NCI-H460 (cell line): ENCODE results near the gene SOX6. TPM values are rescaled to one million over a fixed set of nuclear protein-coding genes. Genes with fewer than 3 reads are reported as not detected.

Experiments used
- DNase-seq: peaks from one replicate; pipeline ENCODE4 v3.0.0-alpha.2; 2016; ENCODE audit warnings: low read depth; ENCODE audit errors: extremely low read depth
- total RNA-seq: library from RNA; depleted of rRNA; stranded (reverse); fragments of >200 nt; shearing (Covaris generic); gene quantifications from 2 replicates; pipeline ENCODE4 v1.2.3, GENCODE V29; 2014

Gene SOX6
- total RNA-seq, 1 experiment from 2014 or later: 17.2 TPM

DNA sequence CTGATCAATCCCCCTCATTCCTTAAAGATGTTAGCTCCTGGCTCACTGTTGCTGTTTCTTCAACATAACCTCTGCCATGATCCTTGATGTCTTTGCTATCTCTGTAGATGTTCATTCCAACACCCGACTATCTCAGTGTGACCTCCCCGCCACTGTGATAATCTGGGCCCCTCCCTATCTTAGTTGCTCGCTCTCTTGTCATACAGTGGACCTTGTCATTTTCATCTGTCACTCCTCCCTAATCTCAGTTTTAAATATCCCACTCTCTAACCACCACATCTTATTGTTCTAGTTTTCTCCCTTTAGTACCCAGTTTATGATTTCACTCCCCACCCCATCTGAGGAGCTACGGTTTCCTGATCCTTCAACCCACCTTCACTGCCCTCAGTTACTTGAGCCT is 379.2 kb downstream of the SOX6 start:
- DNase-seq: no peak

DNA sequence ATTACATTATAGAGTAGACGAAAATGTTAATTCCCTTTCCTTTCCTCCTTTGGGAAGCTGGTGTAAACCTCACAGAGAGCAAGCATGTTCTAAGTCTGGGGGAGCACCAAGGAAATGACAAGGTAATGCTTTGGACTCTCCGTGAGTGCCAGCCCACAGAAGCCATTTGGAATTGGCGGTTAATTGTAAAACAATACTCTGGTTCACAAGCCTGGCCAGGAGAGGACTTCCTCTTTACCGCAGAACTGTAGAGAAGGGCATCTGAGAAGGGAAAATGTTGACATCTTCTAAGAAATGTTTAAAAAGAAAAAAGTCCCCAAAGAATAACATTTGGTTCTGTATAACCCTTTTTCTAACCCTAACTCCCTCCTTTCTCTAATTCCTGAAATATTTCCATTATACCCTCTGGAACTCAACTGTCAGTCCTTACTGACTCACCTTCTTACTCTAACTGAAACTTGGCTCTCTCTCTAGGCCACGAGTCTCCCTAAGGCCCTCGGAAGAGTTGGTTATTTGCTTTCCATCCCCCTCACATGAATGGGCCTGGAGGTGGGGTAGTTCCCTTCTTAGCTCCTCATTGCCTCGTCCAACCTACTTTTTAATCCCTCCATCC is 379.8 kb downstream of the SOX6 start:
- DNase-seq: no peak

DNA sequence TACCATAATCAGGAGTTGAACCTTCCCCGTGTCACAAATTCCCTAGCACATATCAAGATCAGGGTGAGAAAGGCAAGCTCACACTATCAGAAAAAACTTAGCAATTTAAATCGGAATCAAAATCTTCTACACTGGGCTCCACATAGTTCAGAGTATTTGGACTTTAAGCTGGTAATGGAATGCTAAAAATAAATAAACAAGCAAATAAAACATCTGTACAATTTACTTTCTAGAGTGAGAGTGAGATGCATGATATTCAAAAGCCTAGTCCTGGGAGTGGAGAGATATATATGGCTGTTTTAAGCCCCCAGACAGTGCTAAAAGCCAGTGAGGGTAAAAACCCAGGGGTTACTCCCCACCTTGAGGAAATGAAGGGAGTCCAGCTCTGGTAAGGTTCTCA is 380.6 kb downstream of the SOX6 start:
- no peak for DNase-seq

DNA sequence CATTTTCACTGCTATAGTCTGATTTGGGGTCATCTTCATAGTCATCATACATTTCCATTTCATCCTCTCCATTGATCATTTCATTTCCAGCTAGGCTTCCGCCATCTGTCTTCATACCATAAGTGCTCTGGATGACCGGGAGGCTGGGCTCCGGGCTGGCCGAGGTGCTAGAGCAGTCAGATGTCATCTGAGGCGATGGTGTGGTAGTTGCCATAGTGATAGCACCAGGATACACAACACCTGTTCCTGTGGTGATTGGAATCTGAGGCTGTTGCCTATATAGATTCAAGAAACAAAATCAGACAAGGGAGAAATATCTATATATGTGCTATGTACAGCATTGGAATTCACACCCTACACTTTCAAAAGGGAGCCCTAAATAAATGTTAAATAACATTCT is 383.5 kb downstream of the SOX6 start:
- no peak for DNase-seq

DNA sequence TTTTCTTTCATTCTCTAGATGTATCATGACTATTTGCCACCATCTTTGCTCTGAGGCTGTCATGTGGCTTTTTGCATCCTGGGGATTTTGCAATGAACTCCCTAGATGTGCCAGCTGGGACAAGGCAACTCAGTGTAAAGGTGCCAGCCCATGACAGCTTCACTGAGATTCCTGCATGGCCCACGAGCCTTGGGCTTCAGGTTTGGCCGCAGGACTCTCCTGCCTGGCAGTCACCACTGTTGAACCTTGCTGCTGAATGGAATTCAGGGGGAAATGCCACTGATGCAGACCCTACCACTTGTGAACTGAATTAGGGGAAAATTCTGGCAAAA is 385.2 kb downstream of the SOX6 start:
- no peak for DNase-seq

DNA sequence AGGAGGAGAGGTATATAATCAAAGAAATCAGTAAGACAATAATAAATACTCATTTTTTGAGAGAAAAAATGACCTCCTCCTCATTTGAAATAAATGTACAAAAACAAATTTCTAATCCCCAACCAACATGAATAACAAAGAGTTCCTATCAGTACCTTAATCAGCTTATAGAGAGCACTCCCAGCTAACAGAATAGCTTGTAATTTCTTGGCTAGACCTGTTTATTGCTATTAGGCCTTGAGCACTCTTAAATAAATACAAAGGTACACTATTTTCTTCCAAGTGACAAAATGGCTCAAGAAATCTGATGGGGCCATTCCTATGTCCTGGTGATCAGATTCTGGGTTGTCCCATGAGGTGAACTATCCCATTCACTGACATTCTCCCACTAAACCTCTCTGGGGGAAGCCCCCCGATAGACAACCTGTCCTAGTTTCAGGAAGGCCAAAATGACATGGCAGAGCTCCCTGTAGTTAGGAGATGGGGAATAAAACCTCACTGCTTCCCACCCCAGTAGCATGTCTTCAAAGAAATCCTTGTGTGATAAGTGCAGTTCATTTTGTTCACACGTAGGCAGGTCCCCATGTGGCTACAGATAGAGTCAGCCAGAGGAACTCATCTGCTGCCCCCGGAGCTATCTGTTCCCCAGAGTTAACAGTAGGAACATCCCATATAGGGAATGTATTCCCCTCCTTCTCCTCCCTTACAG is 385.7 kb downstream of the SOX6 start:
- no peak for DNase-seq

DNA sequence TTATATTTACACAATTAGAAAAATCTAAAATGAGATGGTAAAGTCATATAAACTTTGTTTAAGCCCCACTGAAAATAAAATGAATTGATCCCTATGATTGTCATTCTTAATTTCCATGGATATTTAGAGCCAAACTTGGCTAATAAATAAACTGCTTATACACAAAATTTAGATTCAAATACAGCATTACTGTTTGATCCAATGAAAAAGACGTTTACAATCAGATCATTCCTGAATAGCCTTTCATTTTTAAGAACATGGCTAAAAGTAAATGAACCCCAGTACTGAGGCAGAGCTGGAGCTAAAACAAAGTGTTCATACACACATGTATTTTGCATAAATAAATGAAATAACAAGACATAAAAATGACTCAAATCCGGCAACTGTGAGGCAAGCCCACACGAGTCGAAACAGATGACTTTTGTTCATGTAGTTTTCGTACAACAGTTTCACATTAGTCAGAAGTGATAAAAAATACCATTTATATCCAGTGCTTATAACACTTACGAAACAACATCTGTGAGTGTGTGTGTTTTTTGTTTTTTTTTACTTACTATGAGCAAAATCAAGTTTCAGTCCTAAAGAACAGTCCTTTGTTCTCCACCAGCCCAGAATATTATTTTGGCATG is 386.5 kb downstream of the SOX6 start:
- DNase-seq: peak; percentile 67

DNA sequence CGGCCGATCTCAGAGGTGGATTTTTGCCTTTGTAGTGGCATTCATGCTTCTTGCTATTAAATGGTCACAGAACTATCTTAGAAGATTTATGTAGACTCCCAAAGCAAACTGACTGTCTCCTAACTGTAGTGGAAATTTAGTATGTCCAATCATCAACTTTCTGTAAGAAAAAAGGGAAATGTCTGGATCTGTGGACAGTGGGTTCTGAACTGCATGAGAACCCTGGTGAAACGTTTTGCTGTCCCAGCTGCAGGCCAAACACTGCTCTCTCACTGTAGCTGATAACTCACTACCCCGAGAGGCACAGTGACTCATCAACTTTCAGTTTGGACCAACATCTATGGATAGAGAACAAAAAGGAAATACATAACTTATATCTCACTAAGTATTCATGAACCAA is 387.1 kb downstream of the SOX6 start:
- peak; percentile 82 for DNase-seq

DNA sequence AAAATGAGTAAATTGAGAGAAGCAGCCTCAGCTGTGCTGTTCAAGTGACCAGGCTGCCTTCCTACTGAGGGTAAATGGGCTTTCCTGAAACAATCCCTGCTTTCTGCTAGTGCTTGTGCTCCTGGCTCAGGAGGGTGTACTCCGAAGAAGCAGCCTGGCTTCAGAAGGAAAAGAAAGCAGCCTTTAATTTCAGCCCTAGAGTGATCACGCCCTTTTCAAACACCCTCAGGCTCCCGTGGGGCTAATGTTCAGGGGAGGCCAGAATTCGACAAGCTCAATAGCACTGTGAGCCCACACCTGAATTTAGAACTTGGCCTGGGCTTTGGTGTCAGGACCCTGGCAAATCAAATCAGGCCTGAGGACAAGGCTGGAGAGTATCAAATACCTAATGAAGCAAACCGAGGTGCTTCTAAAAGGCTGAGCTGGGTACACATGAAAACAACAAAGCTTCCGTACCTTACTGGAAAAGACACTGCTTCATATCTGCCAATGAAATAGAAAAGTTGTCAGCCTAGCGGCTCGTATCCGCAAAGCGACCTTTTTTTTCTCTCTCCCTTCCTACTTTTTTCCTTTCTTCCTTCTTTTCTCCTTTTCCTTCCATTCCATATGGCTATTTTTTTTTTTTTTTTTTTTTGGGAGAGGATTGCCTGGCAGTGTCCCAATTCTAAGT is 387.8 kb downstream of the SOX6 start:
- DNase-seq: peak; percentile 25

DNA sequence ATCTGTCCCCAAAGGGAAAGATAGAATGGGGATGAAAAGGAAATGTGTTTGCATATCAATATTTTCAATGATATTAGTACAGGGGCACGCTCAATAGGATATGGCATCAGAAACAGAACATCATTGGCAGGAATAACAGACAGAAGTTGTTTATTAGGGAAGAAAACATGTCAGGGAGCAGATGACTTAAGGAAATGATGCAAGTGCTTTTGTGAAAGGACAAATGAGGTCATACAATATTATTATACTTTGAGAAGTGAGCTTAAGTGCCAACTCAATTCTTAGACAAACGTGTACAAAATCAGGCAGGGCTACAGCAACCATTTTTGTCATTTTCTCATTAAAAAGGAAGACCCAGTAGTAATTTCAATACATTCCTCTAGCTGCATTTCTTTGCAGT is 388.4 kb downstream of the SOX6 start:
- DNase-seq: peak; percentile 33

DNA sequence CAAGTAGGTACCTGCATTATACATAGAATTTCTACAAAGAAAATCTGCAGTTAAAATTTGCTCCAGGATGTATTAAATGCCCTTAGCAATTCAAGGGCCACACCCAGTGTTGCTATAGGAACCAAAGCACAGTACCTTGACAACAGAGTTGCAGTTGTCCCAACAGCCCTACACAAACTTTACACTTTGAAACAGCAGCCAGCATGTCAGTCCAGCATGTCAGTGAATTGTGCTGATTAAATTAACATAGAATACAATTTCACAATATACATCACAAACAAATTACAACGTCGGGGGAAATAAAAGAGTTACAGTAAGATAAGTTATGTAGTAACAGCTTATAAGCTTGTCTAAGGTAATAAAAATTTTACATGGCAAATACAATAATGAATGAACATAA is 389.2 kb downstream of the SOX6 start:
- peak; percentile 38 for DNase-seq

DNA sequence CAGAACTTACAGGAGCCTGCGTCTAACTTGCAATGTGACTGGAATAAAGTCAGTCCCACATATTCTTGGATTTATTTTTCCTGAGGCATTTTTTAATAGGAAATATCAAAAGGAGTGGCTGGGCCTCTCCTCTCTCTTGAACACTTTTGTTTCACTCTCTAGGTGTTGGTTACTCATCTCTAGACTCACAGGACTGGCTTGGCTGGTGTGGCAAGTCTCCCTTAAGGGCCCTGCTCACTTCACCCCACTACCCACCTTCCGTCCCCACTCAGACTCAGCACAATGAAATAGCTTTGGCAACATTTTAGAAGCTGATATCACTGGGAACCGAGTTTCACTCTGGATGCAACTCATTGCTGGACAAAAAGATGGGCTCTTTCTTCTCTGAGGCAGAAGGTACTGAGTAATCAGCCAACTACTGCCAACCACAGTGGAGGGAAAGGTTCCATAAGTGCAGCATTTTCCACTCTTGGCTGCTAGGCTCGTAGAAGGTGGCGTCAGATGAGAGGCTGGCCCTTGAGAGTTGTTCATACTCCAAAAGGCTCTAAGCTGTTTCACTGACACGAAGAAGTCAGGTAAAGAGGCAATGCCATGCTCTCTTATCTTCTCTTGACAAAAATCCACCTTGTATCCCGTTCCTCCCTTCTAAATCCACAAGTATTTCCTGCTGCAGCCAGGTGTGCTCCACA is 390.6 kb downstream of the SOX6 start:
- DNase-seq: no peak

DNA sequence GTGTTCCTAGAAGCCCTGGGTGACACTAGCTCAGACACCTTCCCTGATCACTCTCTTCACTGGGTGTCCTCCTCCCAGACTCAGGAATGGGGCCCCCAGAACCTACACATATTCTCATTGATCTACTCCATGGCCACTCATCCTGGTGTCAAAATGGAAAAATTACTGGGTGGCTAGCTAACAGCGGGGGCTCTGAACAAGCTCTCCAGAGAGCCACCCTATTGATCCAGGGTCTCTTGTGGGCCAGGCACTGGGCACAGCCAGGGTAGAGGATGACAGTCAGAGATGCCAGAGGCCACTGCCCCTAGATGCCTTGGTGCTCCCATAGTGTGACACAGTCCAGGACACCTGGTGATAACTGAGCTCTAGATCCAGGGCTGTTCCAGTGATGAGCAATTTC is 393.1 kb downstream of the SOX6 start:
- DNase-seq: no peak

DNA sequence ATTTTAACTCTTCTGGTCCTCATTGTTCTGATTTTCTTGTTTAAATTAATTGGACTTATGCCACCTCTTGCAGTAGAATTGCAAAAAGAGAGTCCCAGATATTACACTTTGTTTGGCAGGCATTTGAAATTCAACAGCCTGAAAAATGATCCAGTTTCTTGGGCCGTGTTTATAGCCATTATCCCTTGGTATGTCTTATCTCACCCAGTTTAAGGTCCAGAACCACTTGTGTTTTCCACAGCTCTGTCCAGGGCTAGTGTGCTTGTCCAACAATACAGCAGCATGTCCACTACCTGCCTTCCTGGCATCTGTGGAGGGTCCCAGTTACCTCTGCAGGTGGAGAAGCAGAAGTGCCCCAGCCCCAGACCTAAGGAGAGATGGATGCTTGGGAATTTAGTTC is 397.4 kb downstream of the SOX6 start:
- DNase-seq: no peak

DNA sequence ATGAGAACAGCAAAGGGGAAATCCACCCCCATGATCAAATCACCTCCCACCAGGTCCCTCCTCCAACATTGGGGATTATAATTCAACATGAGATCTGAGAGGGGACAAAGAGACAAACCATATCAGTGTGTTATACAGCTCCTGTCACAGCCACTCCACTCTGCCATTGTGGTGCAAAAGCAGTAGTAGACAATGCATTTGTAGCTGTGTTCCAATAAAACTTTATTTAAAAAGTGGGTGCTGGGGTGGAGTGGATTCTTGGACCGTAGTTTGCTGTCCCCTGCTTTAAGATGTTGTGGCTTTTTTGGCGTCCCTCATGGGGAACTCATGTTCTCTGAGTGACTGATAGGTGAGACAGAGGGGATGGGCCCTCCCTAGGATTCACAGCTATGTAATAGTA is 399.1 kb downstream of the SOX6 start:
- DNase-seq: no peak

DNA sequence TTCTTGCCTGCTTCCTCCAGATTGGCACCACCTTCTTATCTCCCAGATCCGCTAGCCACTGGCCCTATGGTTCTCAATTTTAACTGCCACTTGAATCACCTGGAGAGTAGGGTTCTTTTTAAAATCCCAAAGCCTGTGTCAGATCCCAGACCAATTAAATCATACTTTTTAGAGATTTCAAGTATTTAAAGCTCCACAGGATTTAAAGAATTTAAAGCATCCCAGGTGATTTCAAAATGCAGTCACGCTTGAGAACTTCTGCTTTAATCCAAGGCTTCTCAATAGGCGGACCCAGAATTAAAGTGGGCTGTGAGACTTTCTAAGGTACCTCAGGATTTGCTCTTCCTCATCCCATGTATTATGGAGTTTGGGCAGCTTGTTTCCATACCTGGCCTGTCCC is 400.0 kb downstream of the SOX6 start:
- DNase-seq: no peak

DNA sequence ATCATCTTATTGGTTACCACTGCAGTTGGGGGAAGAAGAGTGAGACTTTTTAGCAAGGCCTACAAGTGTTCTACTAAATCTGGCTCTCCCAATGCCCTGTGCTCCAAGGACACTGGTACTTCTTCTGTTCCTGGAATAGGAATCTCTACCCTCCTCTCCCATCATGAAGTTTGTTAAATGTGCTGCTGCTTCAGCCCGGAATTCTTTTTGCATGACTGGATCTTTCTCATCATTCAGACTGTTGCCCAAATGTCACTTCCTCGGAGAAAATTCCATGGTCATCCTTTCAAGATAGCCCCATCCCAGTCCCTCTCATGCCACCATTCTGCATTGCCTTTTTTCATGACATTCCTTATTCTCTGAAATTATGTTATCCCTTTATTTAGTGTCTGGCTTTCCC is 400.8 kb downstream of the SOX6 start:
- DNase-seq: no peak

DNA sequence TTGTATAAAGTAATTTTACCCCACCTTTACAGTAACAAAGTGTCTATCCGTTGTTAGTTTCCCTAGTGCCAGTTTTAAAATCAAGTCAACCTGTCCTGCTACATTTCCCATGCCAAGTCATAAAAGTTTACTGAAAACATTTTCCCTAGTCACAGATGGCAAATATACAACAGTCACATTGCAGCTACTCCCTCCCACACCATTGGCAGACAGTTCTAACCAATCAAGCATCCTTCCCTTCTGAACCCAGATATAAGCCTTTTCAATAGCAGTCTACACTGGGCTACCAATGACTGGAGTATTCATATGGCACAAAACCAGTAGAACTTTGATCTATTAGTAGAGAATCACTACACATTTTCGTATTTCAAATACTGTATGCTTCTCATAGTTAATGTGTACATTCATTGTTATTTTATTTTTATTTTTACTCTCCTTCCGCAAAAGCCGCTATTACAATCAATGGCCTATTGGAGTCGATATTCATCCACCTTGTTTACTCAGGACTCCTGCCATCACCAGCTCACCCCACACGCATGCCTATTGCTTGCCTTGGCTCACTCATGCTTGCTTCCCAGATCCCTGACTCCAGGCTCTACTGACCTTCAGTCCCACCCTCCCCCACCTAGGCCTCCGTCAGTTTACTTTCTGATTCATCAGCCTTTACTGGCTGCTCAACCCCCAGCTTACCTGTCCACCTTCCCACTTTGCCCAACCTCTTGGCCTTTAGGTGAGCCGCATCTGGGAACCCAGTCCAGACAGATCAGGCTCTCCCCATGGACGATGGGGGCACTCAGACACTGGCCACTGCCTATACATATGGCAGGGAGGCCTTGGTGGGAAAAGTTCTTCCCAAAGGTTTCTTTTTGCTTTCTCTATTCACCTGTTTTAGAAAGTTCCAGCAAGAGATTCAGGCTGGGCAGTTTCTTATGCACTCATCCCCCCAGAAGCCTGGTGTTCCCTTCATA is 408.4 kb downstream of the SOX6 start:
- DNase-seq: no peak

DNA sequence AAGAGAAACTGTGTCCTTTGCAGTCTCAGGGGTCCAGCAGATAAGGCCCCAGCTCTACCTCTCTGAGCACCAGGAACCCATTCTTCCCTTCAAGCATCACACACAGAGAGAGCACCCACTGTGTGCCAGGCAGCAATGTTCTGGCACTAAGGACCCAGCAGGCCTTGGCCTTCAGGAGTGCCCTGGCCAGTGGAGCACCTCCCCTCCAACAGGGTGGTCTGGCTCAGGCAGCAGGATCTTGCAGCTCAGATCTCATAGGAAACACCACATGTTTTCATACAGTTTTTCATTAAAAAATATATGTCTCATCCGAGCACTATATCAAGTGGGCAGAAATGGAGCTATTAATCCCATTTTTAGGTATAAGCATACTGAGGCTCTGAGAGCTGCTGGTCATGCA is 410.6 kb downstream of the SOX6 start:
- no peak for DNase-seq

DNA sequence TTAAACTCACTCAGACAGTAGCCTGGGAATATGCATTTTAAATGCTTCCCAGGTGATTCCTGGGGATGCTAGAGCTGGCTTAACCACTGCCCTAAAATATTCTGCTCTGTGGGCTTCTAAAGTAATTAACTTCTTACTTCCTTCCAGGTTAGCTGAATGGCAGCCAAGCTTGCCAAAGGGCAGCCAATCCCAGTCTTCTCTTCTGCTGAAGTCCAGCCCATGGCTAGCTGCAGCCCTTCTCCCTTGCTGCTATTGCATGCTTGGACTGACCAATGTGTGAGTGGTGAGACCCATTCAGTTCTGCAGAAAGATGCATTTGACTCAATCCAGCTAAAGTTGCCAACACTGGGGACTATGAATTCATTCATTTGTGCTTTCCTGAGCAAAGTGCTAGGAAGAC is 411.9 kb downstream of the SOX6 start:
- no peak for DNase-seq
